Measurements from ENCODE around the gene GFI1B. TPM values are rescaled to one million over a fixed set of nuclear protein-coding genes. Genes with fewer than 3 reads are reported as not detected.

Gene GFI1B
- total RNA-seq, 1 donor from 2014 or later: not detected

GRCh38 chr9:133031496-133031911 lies 53.0 kb downstream of the GFI1B start:
- Mint-ChIP-seq H3K27me3 (ENCODE audit: insufficient read depth, low read depth) (peaks cover 3% of the 10 kb centered on the region), H3K9me3 (peaks cover 3% of the 10 kb centered on the region), H3K4me1 (peaks cover 25% of the 10 kb centered on the region), H3K4me3 (peak overlapping the region; percentile 100), H3K27ac (peak overlapping the region; percentile 100), H3K36me3 (peaks cover 31% of the 10 kb centered on the region)
- Histone ChIP-seq H3K4me2 (peak overlapping the region; percentile 87), H3K9ac (peak overlapping the region; percentile 93), H2AFZ (replicated peaks) (no peak overlapping the region), H3K27me3 (no peaks in the 10 kb centered on the region), H3K4me3 (peak overlapping the region; percentile 89), H4K20me1 (ENCODE audit: low read depth) (peaks cover 52% of the 10 kb centered on the region), H3K4me1 (peaks cover 15% of the 10 kb centered on the region), H3F3A (ENCODE audit: low read depth) (no peaks in the 10 kb centered on the region), H3K27ac (no peak overlapping the region), H3K9me3 (ENCODE audit: low read depth) (no peaks in the 10 kb centered on the region), H3K79me2 (ENCODE audit: low read depth) (peaks cover 63% of the 10 kb centered on the region), H3K36me3 (no peaks in the 10 kb centered on the region)
- TF ChIP-seq CTCF (IDR thresholded peaks at IDR 0.05): no peak
- TF ChIP-seq EZH2phosphoT487 (IDR thresholded peaks at IDR 0.05): no peak
- no peak for TF ChIP-seq EZH2 (IDR thresholded peaks at IDR 0.05)
- DNase-seq (ENCODE audit: low spot score): peak; percentile 25

- Histone ChIP-seq H3K4me3 (peak overlapping the region; percentile 89), H3K4me1 (peaks cover 15% of the 10 kb centered on the region), H3K27me3 (no peaks in the 10 kb centered on the region), H3K36me3 (no peaks in the 10 kb centered on the region), H3K27ac (no peak overlapping the region), H3K9me3 (ENCODE audit: low read depth) (no peaks in the 10 kb centered on the region), H3K79me2 (ENCODE audit: low read depth) (peaks cover 70% of the 10 kb centered on the region), H3K4me2 (peak overlapping the region; percentile 87), H3K9ac (no peak overlapping the region), H3F3A (ENCODE audit: low read depth) (no peaks in the 10 kb centered on the region), H4K20me1 (ENCODE audit: low read depth) (peaks cover 59% of the 10 kb centered on the region), H2AFZ (replicated peaks) (no peak overlapping the region)
- H3K4me1 Mint-ChIP-seq: peaks cover 25% of the 10 kb centered on the region
- H3K9me3 Mint-ChIP-seq: peaks cover 3% of the 10 kb centered on the region
- no peak overlapping the region for H3K27ac Mint-ChIP-seq
- H3K4me3 Mint-ChIP-seq: peak overlapping the region; percentile 100
- H3K27me3 Mint-ChIP-seq (ENCODE audit: insufficient read depth, low read depth): peaks cover 3% of the 10 kb centered on the region
- peaks cover 37% of the 10 kb centered on the region for H3K36me3 Mint-ChIP-seq
- DNase-seq (ENCODE audit: low spot score): no peak
- no peak for TF ChIP-seq EZH2 (IDR thresholded peaks at IDR 0.05)
- TF ChIP-seq EZH2phosphoT487 (IDR thresholded peaks at IDR 0.05): no peak
- no peak for TF ChIP-seq CTCF (IDR thresholded peaks at IDR 0.05)
Measured at GRCh38 chr9:133032171-133032570, 53.7 kb downstream of the GFI1B start.

GRCh38 chr9:133035669-133036068 lies 57.2 kb downstream of the GFI1B start:
- Histone ChIP-seq H4K20me1 (ENCODE audit: low read depth) (peaks cover 89% of the 10 kb centered on the region), H3K27me3 (no peaks in the 10 kb centered on the region), H3K79me2 (ENCODE audit: low read depth) (peaks cover 99% of the 10 kb centered on the region), H3K9ac (no peak overlapping the region), H3F3A (ENCODE audit: low read depth) (no peaks in the 10 kb centered on the region), H3K4me3 (no peak overlapping the region), H3K9me3 (ENCODE audit: low read depth) (no peaks in the 10 kb centered on the region), H3K4me2 (no peak overlapping the region), H3K4me1 (peaks cover 10% of the 10 kb centered on the region), H3K36me3 (no peaks in the 10 kb centered on the region), H2AFZ (replicated peaks) (no peak overlapping the region), H3K27ac (no peak overlapping the region)
- no peak for DNase-seq (ENCODE audit: low spot score)
- peaks cover 21% of the 10 kb centered on the region for H3K4me1 Mint-ChIP-seq
- TF ChIP-seq CTCF (IDR thresholded peaks at IDR 0.05) (no peak), EZH2 (IDR thresholded peaks at IDR 0.05) (no peak), EZH2phosphoT487 (IDR thresholded peaks at IDR 0.05) (no peak)
- H3K36me3 Mint-ChIP-seq: peaks cover 59% of the 10 kb centered on the region
- peaks cover 3% of the 10 kb centered on the region for H3K9me3 Mint-ChIP-seq
- H3K27ac Mint-ChIP-seq: no peak overlapping the region
- no peak overlapping the region for H3K4me3 Mint-ChIP-seq
- no peaks in the 10 kb centered on the region for H3K27me3 Mint-ChIP-seq (ENCODE audit: insufficient read depth, low read depth)

All from neural progenitor cell (in vitro differentiated cells).